Activated CD4-positive, alpha-beta T cell treated with anti-CD3 and anti-CD28 coated beads, Interleukin-2, Interleukin-4, amounts not matched to agents 100 ng/mL and 50 ng/mL, durations not matched to agents 16 hours and 8 hours (primary cell): ENCODE results near the gene RPL18.
A peak's percentile ranks its signal among the peaks of the same experiment; 100 is the strongest.

Experiments used
- DNase-seq: peaks from one replicate; pipeline ENCODE4 v3.0.0-alpha.2; 2020; ENCODE audit warnings: low spot score

Gene RPL18

GRCh38 chr19:48630296-48631063 is 11.5 kb upstream of the RPL18 start:
- no peak for DNase-seq

DNA sequence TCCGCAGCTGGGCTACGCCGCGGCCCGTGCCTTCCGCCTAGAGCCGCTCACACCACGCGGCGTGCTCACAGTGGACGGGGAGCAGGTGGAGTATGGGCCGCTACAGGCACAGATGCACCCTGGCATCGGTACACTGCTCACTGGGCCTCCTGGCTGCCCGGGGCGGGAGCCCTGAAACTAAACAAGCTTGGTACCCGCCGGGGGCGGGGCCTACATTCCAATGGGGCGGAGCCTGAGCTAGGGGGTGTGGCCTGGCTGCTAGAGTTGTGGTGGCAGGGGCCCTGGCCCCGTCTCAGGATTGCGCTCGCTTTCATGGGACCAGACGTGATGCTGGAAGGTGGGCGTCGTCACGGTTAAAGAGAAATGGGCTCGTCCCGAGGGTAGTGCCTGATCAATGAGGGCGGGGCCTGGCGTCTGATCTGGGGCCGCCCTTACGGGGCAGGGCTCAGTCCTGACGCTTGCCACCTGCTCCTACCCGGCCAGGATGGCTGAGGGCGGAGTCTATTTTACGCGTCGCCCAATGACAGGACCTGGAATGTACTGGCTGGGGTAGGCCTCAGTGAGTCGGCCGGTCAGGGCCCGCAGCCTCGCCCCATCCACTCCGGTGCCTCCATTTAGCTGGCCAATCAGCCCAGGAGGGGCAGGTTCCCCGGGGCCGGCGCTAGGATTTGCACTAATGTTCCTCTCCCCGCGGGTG is 10.8 kb upstream of the RPL18 start:
- no peak for DNase-seq

GRCh38 chr19:48629297-48629598 is 10.3 kb upstream of the RPL18 start:
- no peak for DNase-seq

DNA sequence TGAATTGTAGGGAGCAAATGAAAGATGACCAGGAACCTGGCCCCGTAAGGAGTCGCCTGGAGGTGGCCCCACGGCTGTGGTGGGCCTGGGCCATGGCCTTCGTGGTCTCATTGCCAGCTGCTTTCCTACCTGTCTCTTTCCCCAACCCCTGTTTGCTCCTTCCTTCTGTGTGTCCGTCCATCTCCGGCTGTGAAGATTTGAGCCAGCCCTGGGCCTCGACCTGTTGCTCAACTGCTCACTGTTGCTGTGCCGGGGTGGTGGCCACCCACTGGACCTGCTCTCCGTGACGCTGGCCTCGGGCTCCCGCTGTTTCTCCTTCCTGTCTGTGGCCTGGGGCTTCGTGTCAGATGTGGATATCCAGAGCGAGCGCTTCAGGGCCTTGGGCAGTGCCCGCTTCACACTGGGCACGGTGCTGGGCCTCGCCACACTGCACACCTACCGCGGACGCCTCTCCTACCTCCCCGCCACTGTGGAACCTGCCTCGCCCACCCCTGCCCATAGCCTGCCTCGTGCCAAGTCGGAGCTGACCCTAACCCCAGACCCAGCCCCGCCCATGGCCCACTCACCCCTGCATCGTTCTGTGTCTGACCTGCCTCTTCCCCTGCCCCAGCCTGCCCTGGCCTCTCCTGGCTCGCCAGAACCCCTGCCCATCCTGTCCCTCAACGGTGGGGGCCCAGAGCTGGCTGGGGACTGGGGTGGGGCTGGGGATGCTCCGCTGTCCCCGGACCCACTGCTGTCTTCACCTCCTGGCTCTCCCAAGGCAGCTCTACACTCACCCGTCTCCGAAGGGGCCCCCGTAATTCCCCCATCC is 9.7 kb upstream of the RPL18 start:
- no peak for DNase-seq

DNA sequence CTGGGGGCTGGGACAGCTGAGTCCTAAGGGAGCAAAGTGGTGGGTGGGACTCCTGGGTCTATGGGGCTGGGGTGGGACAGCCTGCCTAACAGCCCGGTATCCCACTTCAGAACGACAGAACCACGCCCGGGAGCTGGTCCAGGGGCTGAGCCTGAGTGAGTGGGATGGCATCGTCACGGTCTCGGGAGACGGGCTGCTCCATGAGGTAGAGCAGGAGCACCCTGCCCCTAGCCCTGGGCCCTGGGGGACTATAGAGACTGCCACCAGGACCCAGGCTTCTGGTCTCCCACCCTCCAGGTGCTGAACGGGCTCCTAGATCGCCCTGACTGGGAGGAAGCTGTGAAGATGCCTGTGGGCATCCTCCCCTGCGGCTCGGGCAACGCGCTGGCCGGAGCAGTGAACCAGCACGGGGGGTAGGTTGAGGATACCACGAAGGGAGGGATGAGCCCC is 8.9 kb upstream of the RPL18 start:
- DNase-seq: no peak

DNA sequence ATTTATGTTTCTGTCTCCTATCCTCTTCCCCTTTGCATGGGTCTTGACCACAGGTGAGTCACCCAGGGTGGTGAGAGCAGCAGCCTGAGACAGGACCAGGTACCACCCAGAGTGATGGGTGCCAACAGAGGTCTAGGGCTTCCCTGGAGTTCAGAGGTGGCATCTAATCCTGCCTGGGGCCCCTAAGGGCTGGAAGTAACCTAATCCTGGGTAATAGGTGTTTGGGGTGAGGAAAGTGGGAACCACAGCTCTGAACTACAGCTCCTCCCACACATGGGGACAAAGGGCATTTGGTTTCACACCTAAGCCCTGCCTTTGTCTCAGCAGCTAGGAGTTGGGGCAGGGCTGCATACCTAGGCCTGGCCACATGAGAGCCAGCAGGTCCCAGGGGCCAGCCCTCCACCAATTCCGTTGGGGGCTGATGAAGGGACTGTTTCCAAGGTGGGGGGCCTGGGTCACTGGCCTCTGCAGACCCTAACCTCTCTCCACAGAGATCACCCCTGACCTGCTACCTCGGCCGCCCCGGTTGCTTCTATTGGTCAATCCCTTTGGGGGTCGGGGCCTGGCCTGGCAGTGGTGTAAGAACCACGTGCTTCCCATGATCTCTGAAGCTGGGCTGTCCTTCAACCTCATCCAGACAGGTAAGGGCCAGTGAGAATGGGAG is 8.4 kb upstream of the RPL18 start:
- DNase-seq: no peak

GRCh38 chr19:48625891-48626327 is 6.9 kb upstream of the RPL18 start:
- no peak for DNase-seq

GRCh38 chr19:48624791-48625723 is 6.1 kb upstream of the RPL18 start:
- DNase-seq: no peak

DNA sequence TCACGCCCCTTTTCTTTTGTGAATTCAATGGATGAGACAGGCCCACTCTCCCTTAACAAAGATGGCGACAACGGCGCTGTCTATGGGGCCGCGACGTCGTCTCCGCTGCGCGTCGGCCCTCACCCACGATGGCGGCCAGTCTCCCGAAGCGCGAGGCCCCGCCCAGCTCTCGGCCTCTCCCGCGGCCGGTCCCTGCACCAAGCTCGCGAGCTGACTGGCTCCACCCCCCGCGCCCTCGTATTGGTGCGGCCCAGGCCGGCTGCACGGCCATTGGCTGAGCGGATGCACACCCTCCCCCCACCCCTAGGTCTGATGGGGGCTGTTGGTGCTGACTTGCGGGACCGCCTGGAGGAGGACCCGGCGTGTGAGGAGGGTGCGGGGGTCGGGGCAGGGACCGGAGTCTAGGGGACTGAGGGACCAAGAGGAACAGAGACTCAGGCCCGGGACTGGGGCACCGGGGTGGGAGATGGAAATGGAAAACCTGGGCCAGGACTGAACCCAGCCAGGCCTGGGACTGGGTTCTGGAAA is 5.2 kb upstream of the RPL18 start:
- DNase-seq: peak; percentile 97

- DNase-seq: no peak
Observed at GRCh38 chr19:48623556-48624066, 4.6 kb upstream of the RPL18 start.

DNA sequence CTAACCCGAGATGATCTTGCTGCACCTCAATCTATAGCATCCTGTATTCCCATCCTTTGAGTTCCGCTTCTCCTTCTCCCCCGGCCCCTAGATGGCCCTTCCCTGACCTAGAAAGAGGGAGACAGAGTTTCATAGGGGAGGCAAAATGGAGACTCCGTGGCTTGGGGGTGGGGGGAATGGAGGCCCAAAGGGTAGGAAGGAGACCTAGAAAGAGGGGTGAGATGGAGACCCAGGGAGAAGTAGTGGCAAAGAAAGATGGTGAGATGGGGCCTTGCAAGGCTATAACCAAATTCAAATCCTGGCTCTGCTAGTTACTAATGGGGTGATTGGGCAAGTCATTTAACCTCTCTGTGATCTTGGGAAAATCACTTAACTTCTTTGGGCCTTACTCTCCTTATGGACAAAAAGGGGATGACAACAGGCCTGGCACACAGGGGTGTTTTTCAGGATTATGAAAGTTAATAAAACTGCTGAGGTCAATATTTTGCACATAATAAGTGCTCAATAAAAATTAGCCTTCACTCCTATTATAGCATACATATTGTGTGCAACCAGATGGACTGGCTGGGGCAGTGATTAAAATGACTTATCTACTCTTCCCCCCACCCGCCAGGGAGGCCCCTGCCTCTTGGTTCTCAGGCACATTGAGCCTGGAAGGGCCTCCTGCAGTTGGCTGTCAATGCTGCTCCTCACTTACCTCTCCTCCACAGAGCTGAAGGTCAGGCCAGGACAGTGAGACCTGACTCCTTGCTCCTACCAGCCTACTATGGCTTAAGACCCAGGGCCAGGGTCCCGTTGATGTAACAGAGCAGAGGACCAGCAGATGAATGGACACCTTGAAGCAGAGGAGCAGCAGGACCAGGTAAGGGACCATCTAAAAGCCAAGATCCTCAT is 961 bp upstream of the RPL18 start:
- DNase-seq: no peak

DNA sequence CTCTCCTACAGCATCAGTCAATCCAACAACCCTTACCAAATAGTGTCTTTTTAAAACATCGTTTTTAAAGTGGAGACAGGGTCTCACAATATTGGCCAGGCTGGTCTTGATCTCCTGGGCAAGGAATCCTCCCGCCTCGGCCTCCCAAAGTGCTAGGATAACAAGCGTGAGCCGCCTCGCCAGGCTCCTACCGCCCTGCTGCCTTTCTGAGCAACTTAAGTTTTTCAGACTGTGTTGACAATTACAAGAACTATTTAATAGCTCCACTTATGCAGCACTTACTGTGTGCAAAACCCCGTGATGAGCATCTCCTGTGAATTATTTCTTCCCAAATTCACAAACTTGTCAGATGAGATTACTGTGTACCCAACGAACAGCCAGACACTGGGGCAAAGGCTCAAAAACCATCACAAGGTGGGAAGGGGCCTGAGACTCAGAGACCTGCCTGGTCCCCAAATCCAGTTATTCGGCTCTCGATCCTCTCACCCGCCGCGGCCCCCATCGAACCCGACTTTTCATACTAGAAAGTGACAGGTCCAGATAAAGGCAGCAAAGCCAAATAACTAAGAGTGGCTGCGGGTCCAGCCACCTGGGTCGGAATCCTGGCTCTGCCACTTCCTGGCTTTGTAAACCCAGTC is 581 bp downstream of the RPL18 start:
- DNase-seq: no peak

GRCh38 chr19:48617146-48617937 is 1.6 kb downstream of the RPL18 start:
- no peak for DNase-seq

DNA sequence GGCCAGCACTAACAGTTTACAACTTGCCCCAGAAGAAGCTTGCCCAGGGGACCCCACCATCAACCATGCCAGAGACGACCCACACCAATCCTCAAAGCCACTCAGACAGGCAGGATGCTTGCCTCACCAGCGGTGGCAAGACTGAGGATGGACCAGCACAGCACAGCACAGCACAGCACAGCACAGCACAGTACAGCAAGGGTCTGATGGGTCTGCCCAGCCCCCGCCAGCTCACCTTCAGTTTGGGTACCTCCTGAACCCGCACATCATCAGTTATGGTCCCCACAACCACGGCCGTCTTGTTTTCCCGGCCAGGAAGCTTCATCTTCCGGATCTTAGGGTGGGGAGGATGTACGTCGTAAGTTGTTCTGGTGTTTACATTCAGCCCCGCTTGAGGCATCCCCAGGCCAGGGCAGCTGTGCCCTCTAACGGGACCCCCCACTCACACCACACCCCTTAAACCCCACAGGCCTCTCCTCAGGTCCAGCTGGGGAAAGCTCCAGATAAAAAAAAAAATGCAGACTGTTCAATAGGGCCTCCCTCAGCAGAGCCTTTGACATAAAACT is 2.4 kb downstream of the RPL18 start:
- DNase-seq: no peak

GRCh38 chr19:48616041-48616436 is 2.9 kb downstream of the RPL18 start:
- DNase-seq: no peak

GRCh38 chr19:48615231-48616040 is 3.5 kb downstream of the RPL18 start:
- DNase-seq: no peak
